Effector CD4-positive, alpha-beta T cell (primary cell): ENCODE measurements around the gene GRAMD1A.
"Not testable (repeated sequence)": the region's sequence is repeated elsewhere in the genome, so short reads cannot be mapped to it uniquely, and the experiment has no call there.

Experiments used
- DNase-seq: peaks from one replicate; pipeline ENCODE4 v3.0.0-alpha.2; 2020

Gene GRAMD1A

DNA sequence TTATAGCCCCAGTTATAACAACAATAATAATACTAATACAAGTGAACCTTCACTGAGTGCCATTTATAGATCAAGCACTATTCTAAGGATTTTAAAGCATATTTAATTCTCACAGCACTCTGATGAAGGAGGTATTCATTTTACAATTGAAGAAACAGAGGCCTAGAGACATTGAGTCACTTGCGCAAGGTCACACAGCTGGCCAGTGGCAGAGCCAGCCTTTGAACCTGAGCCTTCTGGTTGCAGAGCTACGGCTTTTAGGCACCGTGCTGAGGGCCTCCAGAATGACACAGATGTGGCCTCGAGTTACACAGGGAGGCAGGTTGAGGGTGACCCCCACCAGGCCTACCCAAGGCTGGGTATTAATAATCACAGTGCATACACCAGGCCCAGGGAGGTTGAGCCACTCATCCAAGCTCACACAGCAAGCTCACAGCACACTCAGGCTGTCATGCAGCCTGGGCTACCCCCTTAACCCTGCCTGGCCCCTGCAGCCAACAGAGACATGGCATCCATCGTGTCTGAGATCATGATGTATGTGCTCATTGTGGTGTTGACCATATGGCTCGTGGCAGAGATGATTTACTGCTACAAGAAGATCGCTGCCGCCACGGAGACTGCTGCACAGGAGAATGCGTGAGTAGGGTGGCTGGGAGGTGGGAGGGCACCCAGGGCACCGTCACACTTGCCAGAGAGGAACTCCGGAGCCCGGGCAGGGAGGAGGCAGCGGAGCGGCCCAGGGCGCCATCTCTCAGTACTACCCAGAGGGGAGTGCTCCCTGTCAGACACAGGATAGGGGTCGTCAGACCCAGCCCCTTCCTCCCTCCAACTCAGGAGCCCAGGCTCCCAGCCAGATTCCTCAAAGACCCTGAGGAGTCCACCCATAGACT is 38.7 kb downstream of the GRAMD1A start:
- no peak for DNase-seq

DNA sequence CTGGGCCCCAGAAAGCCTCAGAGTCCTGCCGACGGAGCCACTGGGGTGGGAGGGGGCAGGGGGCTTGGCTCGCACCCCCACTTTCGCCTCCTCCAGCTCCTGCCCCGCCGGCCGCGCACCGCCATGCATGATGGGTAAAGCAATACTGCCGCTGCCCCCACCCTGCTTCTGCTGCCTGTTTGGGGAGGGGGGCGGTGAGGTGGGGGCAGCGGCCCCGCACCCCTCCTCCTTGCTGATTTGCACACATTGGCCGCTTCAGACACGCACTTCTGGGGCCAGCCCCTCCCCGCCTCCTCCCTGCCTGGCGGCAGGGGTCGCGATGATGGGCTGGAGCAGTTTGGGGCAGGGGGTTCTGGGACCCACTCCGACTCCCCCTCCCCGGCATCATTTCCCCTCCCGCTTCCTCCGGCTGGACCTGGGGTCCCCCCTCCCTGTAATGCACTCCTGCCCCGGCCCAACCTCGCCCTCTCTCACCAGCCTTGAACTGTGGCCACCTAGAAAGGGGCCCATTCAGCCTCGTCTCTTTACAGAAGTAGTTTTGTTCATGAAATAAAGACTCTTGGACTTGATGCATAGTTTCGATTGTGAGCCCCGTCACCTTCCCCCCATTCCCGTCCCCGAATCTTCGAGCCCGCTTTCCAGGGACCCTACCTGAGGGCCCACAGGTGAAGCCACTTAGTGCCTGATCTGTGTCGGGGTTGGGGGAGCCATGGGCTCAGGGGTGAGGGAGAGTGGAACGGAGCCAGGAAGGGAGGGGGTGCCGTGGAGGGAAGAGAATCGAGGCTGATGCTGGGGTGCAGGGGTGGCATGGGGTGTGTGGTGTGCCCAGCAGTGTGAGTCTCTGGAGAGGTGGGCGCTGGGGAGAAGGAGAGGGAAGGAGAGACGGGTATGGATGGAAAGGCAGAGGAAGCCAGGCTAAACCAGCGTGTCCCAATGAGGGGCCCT is 40.0 kb downstream of the GRAMD1A start:
- DNase-seq: no peak

DNA sequence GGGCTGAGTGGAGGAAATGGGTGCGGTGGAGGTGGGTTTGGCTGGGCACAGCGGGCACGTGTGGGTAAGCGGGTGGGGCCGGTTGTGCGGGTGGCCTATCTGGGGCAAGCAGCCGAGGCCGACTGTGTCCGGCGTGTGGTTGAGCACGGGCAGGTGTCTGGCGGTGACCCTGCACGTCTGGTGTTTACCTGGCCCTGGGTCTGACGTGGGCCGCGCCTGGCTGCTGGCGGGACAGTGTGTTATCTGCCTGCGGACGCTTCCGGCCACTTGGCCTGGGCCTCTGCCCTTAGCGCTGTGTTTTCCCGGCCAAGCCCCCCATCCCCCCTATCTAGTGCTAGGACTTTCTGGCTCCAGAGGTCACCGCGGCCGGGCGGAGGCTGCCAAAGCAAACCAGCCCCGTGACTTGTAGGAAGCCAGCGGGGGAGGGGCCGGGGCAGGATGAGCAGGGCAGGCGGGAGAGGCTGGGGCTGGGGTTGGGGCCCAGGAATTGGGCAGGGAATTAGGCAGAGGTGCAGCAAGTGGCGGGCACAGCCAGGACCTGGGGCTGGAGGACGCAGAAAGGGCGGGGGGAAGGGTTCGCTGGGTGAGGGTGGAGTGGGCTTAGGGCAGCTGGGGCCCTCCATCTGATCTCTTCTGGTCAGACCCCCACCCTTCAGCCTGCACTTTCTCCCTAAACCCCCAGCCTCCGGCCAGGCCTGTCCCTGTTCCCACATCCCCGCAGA is 40.9 kb downstream of the GRAMD1A start:
- DNase-seq: no peak

DNA sequence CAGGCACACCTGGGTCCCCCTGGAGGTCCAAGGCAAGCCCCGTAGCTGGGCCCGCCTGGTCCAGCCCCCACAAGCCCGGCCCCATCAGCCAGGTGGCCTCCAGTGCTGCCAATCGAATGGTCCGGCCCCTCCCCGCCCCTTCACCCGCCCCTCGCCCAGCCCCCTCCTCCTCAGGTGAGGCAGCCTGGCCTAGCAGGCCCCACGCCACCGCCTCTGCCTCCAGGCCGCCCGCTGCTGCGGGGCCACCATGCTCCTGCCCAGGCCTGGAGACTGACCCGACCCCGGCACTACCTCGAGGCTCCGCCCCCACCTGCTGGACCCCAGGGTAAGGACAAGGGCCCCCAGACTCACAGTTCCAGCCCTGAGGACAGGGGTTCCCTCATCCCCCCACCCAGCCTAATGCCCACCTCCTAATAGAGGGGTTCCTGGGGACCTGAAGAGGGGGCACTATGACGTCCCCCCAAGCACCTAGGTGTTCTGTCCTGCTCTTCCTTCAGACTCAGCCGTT is 41.5 kb downstream of the GRAMD1A start, which contains the start of gene HPN:
Gene HPN (plus strand): TSS at position 174 of the 508 bp plus-strand sequence. CDS start 786 bp downstream, outside the sequence.
- DNase-seq: no peak

DNA sequence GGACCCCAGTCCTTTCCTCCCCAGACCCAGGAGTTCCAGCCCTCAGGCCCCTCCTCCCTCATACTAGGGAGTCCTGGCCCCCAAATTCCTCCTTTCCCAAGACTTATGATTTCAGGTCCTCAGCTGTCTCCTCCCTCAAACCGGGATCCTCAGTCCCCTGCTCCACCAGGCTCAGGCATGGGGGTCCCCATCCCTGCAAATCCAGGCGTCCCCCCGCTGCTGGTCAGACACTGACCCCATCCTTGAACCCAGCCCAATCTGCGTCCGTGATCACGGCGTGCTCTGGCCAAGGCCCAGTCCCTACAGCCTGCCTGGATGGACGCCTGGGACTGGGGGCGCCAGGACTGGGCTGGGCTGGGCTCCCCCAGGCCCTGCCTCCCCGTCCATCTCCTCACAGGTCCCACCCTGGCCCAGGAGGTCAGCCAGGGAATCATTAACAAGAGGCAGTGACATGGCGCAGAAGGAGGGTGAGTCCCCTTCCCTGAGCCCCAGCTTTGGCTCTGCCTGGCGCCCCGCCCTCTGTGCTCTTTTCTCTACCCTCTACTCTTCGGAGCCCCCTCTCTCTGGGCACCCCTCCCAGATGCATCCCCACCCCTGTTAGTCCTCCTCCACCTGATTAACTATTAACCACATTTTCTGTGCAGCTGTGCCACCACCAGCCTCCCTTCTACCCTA is 42.1 kb downstream of the GRAMD1A start:
- DNase-seq: no peak

DNA sequence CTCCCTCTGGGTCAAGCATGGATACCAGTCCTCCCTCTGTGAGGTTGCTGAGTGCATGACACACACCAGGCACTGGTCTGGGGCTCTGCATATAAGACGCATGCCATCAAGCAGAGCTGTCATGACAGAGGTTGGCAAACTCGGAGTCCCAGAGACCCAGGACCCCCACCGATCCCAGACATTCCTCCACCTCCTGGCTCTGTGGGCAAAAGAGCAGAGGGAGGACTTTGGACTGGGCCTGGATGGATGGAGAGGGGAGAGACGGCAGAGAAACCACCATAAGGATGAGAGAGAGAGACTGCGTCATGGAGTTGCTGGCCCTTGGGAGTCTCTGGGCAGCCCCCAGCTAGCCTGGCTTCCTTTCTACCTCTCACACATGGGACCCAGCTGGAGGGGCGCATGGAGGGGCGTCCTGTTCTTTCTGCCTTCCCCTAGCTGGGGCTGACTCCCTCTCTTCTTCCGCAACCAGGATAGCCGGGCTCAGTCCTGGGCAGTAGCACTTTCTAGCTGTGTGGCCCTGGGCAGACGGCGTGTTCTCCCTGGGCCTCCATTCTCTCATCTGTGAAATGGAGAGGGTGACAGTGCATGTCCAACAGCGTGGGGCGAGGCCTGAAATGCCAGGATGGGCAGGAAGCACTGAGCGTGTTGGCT is 43.0 kb downstream of the GRAMD1A start:
- DNase-seq: no peak

DNA sequence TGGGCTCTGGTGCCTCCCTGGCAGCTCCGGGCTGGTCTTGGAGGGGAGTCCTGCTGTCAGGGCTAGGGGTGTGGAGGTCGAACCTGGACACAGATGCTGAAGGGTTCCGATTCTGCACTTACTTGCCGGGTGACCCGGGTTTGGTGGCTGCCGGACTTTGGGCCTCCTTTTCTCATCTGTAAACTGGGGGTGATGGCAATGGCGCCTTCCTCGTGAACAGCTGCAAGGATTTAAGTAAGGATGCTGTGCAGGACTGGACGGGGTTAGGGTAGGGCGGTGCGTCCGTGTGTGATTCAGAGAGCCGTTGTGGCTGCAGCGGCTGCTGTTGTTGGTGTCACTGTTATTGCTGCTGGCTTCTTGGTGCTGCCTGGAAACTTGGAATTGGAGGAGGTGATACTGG is 43.8 kb downstream of the GRAMD1A start:
- DNase-seq: no peak

DNA sequence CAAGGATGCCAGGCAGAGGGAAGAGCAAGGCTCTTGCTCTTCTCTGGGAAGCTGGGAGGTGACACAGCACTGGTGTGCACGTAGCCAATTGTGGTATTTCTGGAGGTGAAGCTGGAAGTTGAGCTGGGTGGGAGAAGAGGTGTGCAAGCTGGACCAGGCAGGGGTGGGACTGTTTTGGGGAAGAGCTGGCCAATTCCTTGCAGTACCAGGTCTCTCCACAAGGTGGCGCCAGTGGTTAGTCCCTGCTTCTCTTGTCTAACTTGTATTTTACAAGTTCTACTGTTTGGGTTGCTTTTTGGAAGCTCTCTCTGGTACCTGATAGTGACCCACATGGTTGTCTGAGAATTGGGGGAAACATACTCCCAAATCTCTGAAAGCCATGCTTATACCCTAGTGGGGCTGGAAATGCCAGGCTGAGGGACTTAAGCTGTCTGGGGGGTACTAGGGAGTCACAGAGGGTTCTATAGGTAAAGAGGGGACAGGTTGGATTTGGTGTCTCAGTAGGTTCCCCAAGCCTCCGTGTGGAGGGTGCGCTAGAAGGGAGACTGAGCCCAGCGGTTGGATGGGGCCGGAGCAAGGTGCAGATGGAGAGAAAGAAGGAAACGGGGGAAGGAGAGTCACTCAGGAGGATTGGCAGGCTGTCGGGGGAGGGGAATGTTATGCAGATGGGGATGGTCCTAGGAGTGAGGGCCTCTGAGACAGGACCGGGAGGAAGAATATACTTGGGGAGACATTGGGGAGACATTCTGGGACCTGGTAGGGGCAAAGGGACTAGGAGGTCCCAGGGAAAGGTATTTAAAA is 44.4 kb downstream of the GRAMD1A start:
- DNase-seq: peak; percentile 51

DNA sequence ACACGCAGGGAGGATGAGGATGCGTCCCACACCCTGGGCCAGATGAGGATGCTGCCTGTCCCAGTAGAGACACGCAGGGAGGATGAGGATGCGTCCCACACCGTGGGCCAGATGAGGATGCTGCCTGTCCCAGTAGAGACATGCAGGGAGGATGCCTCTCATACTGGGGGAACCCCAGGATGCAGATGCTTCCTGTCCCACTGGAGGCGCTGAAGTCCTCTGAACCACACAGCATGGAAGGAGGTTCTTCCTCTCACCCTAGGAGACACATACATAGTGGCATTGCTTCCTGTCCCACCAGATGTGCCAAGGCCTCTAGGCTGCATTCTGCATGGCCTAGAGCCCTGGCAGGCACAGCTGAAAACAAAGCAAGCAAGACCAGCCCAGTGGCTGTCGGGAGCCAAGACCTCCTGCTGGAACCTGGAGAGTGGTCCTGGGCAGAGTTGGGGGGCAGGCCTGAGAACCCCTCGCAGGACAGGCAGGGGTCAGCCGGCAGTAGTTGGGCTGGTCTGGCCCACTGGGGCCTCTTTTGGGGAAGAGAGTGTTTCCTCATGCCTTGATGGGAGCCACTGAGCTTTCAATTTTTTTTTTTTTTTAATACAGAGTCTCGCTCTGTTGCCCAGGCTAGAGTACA is 45.7 kb downstream of the GRAMD1A start:
- DNase-seq: no peak

DNA sequence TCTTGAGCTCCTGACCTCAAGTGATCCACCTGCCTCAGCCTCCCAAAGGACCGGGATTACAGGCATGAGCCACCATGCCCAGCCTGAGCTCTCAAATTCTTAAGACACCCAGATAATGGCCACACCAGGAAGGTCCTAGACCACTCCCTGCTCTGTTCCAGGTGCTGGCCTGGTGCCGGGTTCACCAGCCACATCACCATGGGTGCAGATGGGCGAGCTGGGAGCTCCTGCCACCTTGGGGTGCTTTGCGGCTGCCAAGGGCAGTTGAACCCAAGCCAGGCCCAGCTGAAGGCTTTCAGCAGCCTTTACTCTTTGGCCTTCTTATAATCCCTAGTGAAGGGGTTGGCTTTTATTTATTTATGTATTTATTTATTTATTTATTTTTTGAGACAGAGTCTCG is 46.3 kb downstream of the GRAMD1A start:
- DNase-seq: no peak

DNA sequence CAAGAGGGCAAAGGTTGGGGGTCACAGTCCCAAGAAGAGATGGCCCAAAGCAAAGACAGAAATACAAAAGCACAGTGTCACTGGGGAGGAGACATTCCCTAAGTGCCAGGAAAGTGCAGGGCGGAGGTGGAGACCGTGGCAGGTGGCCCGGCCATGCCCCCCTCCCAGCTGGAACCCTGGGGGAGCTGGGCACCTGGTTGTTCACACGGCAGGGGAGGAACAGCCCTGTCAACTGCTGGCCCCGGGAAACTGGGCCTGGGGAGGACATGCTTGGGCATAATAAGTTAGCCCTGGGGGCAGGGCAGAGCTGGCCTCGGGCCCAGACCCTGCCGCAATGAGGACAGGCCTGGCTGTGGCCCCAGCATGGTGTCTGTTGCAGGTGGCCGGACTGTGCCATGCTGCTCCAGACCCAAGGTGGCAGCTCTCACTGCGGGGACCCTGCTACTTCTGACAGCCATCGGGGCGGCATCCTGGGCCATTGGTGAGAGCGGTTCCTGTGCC is 48.8 kb downstream of the GRAMD1A start:
- DNase-seq: no peak

DNA sequence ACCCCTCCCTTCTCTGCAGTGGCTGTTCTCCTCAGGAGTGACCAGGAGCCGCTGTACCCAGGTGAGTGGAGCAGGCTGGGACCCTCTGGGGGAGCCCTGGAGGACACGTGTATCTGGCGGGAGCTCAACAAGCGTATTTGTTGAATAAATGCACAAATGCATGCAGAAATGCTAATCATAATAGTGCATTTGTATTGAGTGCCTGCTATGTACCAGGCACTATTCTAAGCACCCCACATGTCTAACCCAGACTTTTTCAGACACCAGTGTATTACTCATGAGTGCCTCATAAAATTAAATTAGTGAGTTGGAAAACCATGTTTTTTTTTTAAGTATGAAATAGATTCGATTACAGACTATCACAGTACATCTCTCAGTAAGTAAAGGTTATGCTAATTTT is 49.3 kb downstream of the GRAMD1A start:
- DNase-seq: no peak

DNA sequence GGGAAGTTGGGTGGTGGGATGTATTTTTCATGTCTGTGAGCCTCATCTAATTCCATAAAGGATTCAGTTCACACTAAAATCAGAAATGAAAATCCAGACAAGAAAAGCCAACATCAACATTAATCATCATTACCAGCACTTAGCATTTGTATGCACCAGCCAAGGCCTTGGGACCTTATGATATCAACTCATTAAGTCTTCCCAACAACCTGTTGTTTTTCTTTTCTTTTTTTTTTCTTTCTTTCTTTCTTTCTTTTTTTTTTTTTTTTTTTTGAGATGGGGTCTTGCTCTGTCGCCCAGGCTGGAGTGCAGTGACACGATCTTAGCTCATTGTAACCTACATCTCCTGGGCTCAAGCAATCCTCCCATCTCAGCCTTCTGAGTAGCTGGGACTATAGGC is 50.5 kb downstream of the GRAMD1A start:
- not testable (repeated sequence) for DNase-seq

DNA sequence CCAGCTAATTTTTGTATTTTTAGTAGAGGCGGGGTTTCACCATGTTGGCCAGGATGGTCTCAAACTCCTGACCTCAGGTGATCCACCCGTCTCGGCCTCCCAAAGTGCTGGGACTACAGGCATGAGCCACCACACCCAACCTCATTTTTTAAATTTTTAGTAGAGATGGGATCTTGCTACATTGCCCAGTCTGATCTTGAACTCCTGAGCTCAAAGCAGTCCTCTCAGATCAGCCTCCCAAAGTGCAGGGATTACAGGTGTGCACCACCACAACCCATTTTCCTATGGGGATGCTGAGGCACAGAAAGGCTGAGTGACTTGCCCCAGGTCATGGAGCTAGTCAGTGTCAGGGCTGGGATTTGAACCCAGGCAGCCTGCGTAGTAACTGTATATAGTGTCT is 51.1 kb downstream of the GRAMD1A start:
- not testable (repeated sequence) for DNase-seq

DNA sequence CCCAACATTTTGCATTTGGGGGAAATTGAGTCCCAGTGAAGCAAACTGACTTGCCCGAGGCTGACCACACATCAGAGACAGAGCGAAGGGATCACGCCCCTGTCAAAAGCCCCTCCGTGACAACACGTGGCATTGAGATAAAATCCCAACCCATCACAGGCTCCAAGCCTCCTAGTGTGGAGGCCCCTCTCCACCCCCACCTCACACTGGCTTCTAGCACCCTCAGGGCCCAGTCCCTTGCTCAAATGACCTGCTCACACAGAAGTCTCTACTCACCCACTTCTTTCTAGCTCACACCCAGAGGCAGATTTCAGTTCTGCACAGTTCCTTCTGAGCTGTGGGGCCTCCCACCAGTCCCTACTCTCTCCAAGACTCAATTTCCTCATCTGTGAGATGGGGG is 51.7 kb downstream of the GRAMD1A start:
- no peak for DNase-seq

DNA sequence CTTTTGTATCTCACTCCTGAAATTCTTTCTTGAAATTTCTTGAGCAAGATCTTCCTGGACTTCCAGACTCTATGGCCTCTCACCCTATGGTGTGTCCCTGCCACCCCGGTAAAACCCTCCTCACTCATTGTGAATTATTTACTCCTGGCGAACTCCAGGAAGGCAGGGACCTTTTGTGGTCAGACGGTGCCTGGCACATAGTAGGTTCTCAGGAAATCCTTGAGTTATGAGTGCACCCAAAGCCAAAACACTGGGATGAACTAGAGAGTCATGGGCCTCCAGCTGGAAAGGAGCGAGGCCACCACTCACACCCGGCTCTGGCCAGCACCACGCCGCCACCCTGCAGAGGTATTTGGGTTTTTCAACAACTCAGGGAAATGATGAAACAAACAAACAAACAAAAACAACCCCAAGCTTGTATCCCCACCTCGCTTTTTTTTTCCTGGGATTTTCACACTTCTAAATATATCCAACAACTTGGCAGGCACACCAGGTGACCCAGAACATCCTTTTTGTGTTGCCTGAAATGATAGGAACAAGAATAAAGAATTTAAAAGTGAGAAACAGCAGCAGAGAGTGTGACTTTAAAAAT is 52.6 kb downstream of the GRAMD1A start:
- no peak for DNase-seq

DNA sequence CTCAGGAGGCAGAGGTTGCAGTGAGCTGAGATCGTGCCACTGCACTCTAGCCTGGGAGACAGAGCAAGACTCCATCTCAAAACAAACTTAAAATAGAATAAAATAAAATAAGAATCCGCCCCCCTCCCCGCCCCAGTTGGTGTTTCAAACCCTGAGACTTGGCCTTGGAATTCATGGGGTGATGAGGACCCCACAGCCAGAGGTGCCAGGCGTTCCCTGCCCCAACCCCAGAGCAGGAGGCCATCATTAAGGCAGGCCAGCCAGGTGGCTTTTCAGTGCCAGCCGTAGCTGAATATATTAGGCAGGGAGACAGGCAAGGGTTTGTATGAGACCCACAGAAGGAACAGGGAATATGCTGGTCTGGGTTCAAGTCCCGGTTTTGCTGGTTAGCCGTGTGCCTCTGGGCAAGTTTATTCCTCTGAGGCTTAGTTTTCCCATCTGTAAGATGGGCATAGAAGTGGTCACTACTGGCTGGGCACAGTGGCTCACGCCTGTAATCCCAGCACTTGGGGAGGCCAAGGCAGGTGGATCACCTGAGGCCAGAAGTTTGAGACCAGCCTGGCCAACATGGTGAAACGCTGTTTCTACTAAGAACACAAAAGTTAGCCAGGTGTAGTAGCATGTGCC is 53.7 kb downstream of the GRAMD1A start:
- no peak for DNase-seq

DNA sequence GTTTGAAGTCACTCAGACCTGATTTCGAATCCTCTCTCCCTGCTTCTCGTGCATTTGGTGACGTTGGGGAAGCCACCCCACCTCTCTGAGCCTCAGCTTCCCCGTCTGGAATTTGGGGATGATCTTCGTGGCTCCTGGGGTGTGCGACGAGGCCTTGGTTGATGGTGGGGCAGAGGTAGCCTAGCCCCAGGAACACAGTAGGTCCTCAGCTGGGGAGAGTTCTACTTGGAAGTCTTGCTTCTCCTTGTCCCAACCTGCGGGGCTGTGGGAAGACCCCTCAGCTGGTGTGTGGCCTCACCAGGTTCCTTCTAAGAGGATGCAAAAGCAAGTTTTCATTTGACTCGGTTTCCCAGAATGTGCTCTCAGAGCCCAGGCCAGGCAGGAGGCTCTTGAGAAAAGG is 54.5 kb downstream of the GRAMD1A start:
- DNase-seq: no peak

DNA sequence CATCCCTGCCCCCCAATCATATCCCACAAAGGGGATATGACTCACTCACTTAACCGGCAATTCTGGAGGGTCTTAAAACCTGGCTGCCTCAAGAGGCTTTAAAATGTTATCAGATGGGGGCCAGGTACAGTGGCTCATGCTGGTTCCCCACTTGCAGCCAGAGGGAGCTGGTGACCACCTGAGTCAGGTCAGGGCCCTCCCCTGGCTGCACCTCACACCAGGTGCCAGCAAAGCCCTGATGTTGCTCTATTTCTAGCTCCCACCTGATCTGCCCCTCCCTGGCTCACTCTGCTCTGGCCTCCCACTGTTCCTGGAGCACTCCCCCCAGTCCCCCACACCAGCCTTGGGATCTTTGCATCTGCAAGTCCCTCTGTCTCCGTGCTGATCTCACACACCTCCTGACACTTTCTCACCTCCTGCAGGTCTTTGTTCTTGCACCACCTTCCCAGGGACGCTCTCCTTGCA is 55.6 kb downstream of the GRAMD1A start:
- no peak for DNase-seq
